H9 (cell line): ENCODE results near the gene SMIM26. TPM values are rescaled to one million over a fixed set of nuclear protein-coding genes. Genes with fewer than 3 reads are reported as not detected.

Experiments used
- DNase-seq: peaks from one replicate; pipeline ENCODE4 v3.0.0-alpha.2; 2017
- H2AFZ ChIP-seq: one replicate; pipeline ENCODE4 v1.6.1; 2013; ENCODE audit warnings: mild to moderate bottlenecking, low read length, control low read depth, moderate library complexity
- H2AK5ac ChIP-seq: 2 replicates; pipeline ENCODE4 v1.6.1; 2013; ENCODE audit warnings: low read length, control low read depth, mixed read lengths; ENCODE audit not compliant: insufficient read length
- H2BK120ac ChIP-seq: one replicate; pipeline ENCODE4 v1.6.1; 2013; ENCODE audit warnings: low read depth, mild to moderate bottlenecking, low read length, control low read depth, inconsistent platforms; ENCODE audit not compliant: poor library complexity, severe bottlenecking
- H2BK12ac ChIP-seq: 2 replicates; pipeline ENCODE4 v1.6.1; 2013; ENCODE audit warnings: low read length, control low read depth, mixed read lengths, low read depth; ENCODE audit not compliant: insufficient read length
- H2BK15ac ChIP-seq: 2 replicates; pipeline ENCODE4 v1.6.1; 2013; ENCODE audit warnings: low read depth, low read length, control low read depth
- H2BK20ac ChIP-seq: one replicate; pipeline ENCODE4 v1.6.1; 2013; ENCODE audit warnings: low read depth, mild to moderate bottlenecking, low read length, control low read depth, inconsistent platforms; ENCODE audit not compliant: poor library complexity, severe bottlenecking
- H2BK5ac ChIP-seq: 2 replicates; pipeline ENCODE4 v1.6.1; 2013; ENCODE audit warnings: low read length, control low read depth, mixed read lengths; ENCODE audit not compliant: insufficient read length
- H3K14ac ChIP-seq: 2 replicates; pipeline ENCODE4 v1.6.1; 2013; ENCODE audit warnings: low read length, control low read depth; ENCODE audit not compliant: insufficient read depth
- H3K18ac ChIP-seq: 2 replicates; pipeline ENCODE4 v1.6.1; 2013; ENCODE audit warnings: low read depth, mild to moderate bottlenecking, mixed read lengths, low read length, control low read depth; ENCODE audit not compliant: insufficient read length
- H3K23ac ChIP-seq: 2 replicates; pipeline ENCODE4 v1.6.1; 2013; ENCODE audit warnings: low read length, control low read depth, mixed read lengths, low read depth; ENCODE audit not compliant: insufficient read length
- H3K23me2 ChIP-seq: 2 replicates; pipeline ENCODE4 v1.6.1; 2013; ENCODE audit warnings: low read depth, mild to moderate bottlenecking, mixed read lengths, low read length, control low read depth; ENCODE audit not compliant: insufficient read length, poor library complexity, severe bottlenecking
- H3K27ac ChIP-seq: 2 replicates; pipeline ENCODE4 v1.5.1; 2013; ENCODE audit warnings: low read length, control low read depth, mixed read lengths, low read depth; ENCODE audit not compliant: insufficient read length
- H3K27me3 ChIP-seq: 2 replicates; pipeline ENCODE4 v1.6.1; 2013; ENCODE audit warnings: low read length, control low read depth, inconsistent platforms; ENCODE audit not compliant: insufficient read depth
- H3K4ac ChIP-seq: 2 replicates; pipeline ENCODE4 v1.6.1; 2013; ENCODE audit warnings: low read depth, mild to moderate bottlenecking, control low read depth, inconsistent platforms, low read length, moderate library complexity
- H3K4me1 ChIP-seq: 2 replicates; pipeline ENCODE4 v1.6.1; 2013; ENCODE audit warnings: low read length, control low read depth, inconsistent platforms; ENCODE audit not compliant: insufficient read depth
- H3K4me2 ChIP-seq: 2 replicates; pipeline ENCODE4 v1.6.1; 2013; ENCODE audit warnings: low read length, control low read depth, mixed read lengths; ENCODE audit not compliant: insufficient read length, insufficient read depth
- H3K56ac ChIP-seq: 2 replicates; pipeline ENCODE4 v1.6.1; 2013; ENCODE audit warnings: low read depth, mild to moderate bottlenecking, mixed read lengths, low read length, control low read depth; ENCODE audit not compliant: insufficient read length
- H3K79me1 ChIP-seq: 2 replicates; pipeline ENCODE4 v1.6.1; 2013; ENCODE audit warnings: low read depth, mild to moderate bottlenecking, moderate library complexity, low read length, control low read depth, inconsistent platforms; ENCODE audit not compliant: insufficient read depth, poor library complexity, severe bottlenecking
- H3K79me2 ChIP-seq: 2 replicates; pipeline ENCODE4 v1.6.1; 2013; ENCODE audit warnings: low read length, control low read depth, inconsistent platforms; ENCODE audit not compliant: insufficient read depth
- H3K9ac ChIP-seq: 2 replicates; pipeline ENCODE4 v1.6.1; 2013; ENCODE audit warnings: low read length, control low read depth, mixed read lengths; ENCODE audit not compliant: insufficient read length; ENCODE audit errors: extremely low read depth
- H3K9me3 ChIP-seq: one replicate; pipeline ENCODE4 v1.6.1; 2013; ENCODE audit warnings: low read depth, low read length, inconsistent platforms; ENCODE audit not compliant: control insufficient read depth
- H3T11ph ChIP-seq: one replicate; pipeline ENCODE4 v1.6.1; 2013; ENCODE audit warnings: mild to moderate bottlenecking, low read length, control low read depth, inconsistent platforms
- H4K20me1 ChIP-seq: one replicate; pipeline ENCODE4 v1.6.1; 2013; ENCODE audit not compliant: control insufficient read depth, insufficient read length, insufficient read depth
- H4K5ac ChIP-seq: 2 replicates; pipeline ENCODE4 v1.6.1; 2013; ENCODE audit warnings: low read depth, mild to moderate bottlenecking, mixed read lengths, low read length, control low read depth; ENCODE audit not compliant: insufficient read length
- H4K8ac ChIP-seq: replicated peaks from 2 replicates; pipeline ENCODE4 v1.6.1; 2013; ENCODE audit warnings: low read length, control low read depth, mixed read lengths, low read depth; ENCODE audit not compliant: insufficient read length
- H4K91ac ChIP-seq: 2 replicates; pipeline ENCODE4 v1.6.1; 2013; ENCODE audit warnings: low read depth, mild to moderate bottlenecking, moderate library complexity, mixed read lengths, low read length, control low read depth; ENCODE audit not compliant: insufficient read length
- H3K27ac Mint-ChIP-seq, 3 experiments: 2 replicates in 2 of 3; 3 replicates in 1 of 3; pipeline ENCODE4 v1.8.0; 2020 to 2021; ENCODE audit warnings: mixed read lengths in 3 of 3, mild to moderate bottlenecking in 1 of 3, moderate library complexity in 1 of 3
- H3K27me3 Mint-ChIP-seq: 2 replicates; pipeline ENCODE4 v1.8.0; 2021; ENCODE audit warnings: low read depth, mild to moderate bottlenecking, moderate library complexity, mixed read lengths
- H3K36me3 Mint-ChIP-seq, 3 experiments: 2 replicates in 2 of 3; 3 replicates in 1 of 3; pipeline ENCODE4 v1.8.0; 2020 to 2021; ENCODE audit warnings: low read depth in 3 of 3, mixed read lengths in 3 of 3; ENCODE audit not compliant: insufficient read depth in 1 of 3
- H3K4me1 Mint-ChIP-seq, 2 experiments: 2 replicates each; pipeline ENCODE4 v1.8.0; 2020; ENCODE audit warnings: mixed read lengths in 2 of 2
- H3K4me3 Mint-ChIP-seq, 2 experiments: 2 replicates in 1 of 2; 3 replicates in 1 of 2; pipeline ENCODE4 v1.8.0; 2020 to 2021; ENCODE audit warnings: mild to moderate bottlenecking in 2 of 2, mixed read lengths in 2 of 2, moderate library complexity in 1 of 2
- H3K9me3 Mint-ChIP-seq, 2 experiments: 2 replicates in 1 of 2; 3 replicates in 1 of 2; pipeline ENCODE4 v1.8.0; 2020; ENCODE audit warnings: mild to moderate bottlenecking in 2 of 2, mixed read lengths in 2 of 2, moderate library complexity in 1 of 2
- WGBS: extraction: QIAGEN DNeasy Blood & Tissue Kit; methylation state at CpG from one replicate; pipeline ENCODE4 v1.1.7; 2013; ENCODE audit warnings: missing lambda C conversion rate, low lambda C conversion rate, mixed read lengths; ENCODE audit not compliant: insufficient read length; ENCODE audit errors: extremely low coverage; 5-methylcytosine and 5-hydroxymethylcytosine counted together
- total RNA-seq: library from RNA; stranded (reverse); gene quantifications from 2 replicates; pipeline ENCODE4 v1.2.1, GENCODE V29; 2021
- TF ChIP-seq, protein P1 (sequence below): fragments of 200-600 bp; sonication (generic); conservative IDR thresholded peaks from 3 replicates; pipeline ENCODE4 v1.8.0; 2021; ENCODE audit warnings: antibody characterized with exemption, mild to moderate bottlenecking

Gene SMIM26
- total RNA-seq, 1 experiment from 2014 or later = 75.9 TPM

DNA sequence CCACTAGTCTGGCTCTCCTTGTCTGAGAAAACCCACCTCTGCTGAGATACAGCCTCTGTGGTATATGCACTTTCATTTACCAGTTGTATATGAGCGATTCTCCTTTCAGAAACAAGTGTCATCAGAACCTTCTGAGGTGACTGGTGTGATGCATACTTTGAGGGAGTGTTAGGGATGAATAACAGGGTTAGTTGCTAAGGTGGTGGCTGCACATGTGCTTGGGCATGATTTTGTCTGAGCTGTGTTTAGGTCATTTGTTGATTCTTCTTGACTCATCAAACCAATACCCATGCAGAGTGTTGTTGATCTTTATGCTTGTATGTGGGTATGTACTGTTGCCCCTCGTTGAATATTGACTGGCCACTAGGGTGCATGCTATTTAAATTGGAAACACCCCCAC is 46.3 kb downstream of the SMIM26 start:
- Histone ChIP-seq H3K9ac (no peak overlapping the region), H3K27me3 (no peaks in the 10 kb centered on the region; the same call in 1 of the 2 replicates), H2BK20ac (no peak overlapping the region), H2BK15ac (no peak overlapping the region), H3K14ac (no peak overlapping the region), H4K91ac (no peak overlapping the region), H3K23me2 (no peaks in the 10 kb centered on the region), H3T11ph (no peak overlapping the region), H2BK5ac (no peak overlapping the region), H2AFZ (no peak overlapping the region), H3K56ac (no peak overlapping the region), H2BK12ac (no peak overlapping the region), H2AK5ac (no peak overlapping the region), H3K4ac (no peak overlapping the region), H3K27ac (no peak overlapping the region), H4K20me1 (no peaks in the 10 kb centered on the region), H3K79me1 (no peaks in the 10 kb centered on the region), H4K8ac (no peak overlapping the region), H3K4me1 (0 out of 2 replicates have a peak, but pooled peaks cover 2% of the 10 kb centered on the region), H3K18ac (no peak overlapping the region), H3K9me3 (no peaks in the 10 kb centered on the region), H2BK120ac (no peak overlapping the region), H3K79me2 (no peaks in the 10 kb centered on the region), H3K23ac (no peak overlapping the region), H4K5ac (no peak overlapping the region), H3K4me2 (no peak overlapping the region)
- peaks cover 4 to 10% (median 7%) of the 10 kb centered on the region in 3 experiments; a peak in 5 of 7 replicates for H3K36me3 Mint-ChIP-seq
- TF ChIP-seq, protein P1, sequence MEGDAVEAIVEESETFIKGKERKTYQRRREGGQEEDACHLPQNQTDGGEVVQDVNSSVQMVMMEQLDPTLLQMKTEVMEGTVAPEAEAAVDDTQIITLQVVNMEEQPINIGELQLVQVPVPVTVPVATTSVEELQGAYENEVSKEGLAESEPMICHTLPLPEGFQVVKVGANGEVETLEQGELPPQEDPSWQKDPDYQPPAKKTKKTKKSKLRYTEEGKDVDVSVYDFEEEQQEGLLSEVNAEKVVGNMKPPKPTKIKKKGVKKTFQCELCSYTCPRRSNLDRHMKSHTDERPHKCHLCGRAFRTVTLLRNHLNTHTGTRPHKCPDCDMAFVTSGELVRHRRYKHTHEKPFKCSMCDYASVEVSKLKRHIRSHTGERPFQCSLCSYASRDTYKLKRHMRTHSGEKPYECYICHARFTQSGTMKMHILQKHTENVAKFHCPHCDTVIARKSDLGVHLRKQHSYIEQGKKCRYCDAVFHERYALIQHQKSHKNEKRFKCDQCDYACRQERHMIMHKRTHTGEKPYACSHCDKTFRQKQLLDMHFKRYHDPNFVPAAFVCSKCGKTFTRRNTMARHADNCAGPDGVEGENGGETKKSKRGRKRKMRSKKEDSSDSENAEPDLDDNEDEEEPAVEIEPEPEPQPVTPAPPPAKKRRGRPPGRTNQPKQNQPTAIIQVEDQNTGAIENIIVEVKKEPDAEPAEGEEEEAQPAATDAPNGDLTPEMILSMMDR = no peak
- H3K4me1 Mint-ChIP-seq = peaks cover 3 to 10% of the 10 kb centered on the region in 2 experiments
- no peak for DNase-seq
- H3K27ac Mint-ChIP-seq = peak overlapping the region in 1 of 3 experiments; percentile 13; a peak in 1 of 7 replicates
- no CpG with 5 or more reads among the region's 2 CpGs for WGBS
- H3K4me3 Mint-ChIP-seq = no peak overlapping the region
- no peaks in the 10 kb centered on the region for H3K9me3 Mint-ChIP-seq
- no peaks in the 10 kb centered on the region; the same call in 1 of the 2 replicates for H3K27me3 Mint-ChIP-seq
